Caco-2 (cell line): ENCODE measurements around the gene NFATC2. TPM values are rescaled to one million over a fixed set of nuclear protein-coding genes. Genes with fewer than 3 reads are reported as not detected.
A peak's percentile ranks its signal among the peaks of the same experiment; 100 is the strongest.
"Not testable (repeated sequence)": the region's sequence is repeated elsewhere in the genome, so short reads cannot be mapped to it uniquely, and the experiment has no call there.

Experiments
- BruUV-seq: library from RNA; stranded (reverse); fragments of 400-500 nt; replicated peaks from 2 replicates; lab custom pipeline; 2021; lab: Mats Ljungman, UMichigan
- CTCF ChIA-PET: fragments of 300-600 bp; sonication (Branson Sonifier 250); formaldehyde crosslinking; loops from one replicate; lab custom pipeline; 2022; ENCODE audit warnings: antibody characterized with exemption; lab: Charles Lee
- POLR2A ChIA-PET: fragments of 300-600 bp; sonication (Branson Sonifier 250); formaldehyde crosslinking; loops from one replicate; lab custom pipeline; 2022; ENCODE audit warnings: antibody characterized with exemption; lab: Charles Lee
- DNase-seq, 2 experiments: peaks; one replicate each; pipeline versions ENCODE4 v3.0.0 to v3.0.0-alpha.2; 2020 to 2022
- H3K27me3 ChIP-seq: replicated peaks from 2 replicates; pipeline ENCODE4 v1.6.0; 2011; ENCODE audit warnings: low read length; ENCODE audit not compliant: control insufficient read depth, insufficient read depth
- H3K36me3 ChIP-seq: 2 replicates; pipeline ENCODE4 v1.5.1; 2011; ENCODE audit warnings: low read length; ENCODE audit not compliant: control insufficient read depth, insufficient read depth
- H3K4me1 ChIP-seq: fragments of 250-450 bp; sonication (Bioruptor Pico); 2 replicates; pipeline ENCODE4 v1.5.1; 2020; ENCODE audit warnings: mild to moderate bottlenecking
- H3K4me3 ChIP-seq: 2 replicates; pipeline ENCODE4 v1.5.1; 2011; ENCODE audit warnings: low read depth, mild to moderate bottlenecking, control low read depth, low read length
- H3K9me3 ChIP-seq: fragments of 250-450 bp; sonication (Bioruptor Pico); 2 replicates; pipeline ENCODE4 v1.5.1; 2020; ENCODE audit warnings: mild to moderate bottlenecking, moderate library complexity
- H3K27ac Mint-ChIP-seq: one replicate; pipeline ENCODE4 v1.8.0; 2022; ENCODE audit warnings: mixed read lengths; ENCODE audit not compliant: unreplicated experiment
- H3K27me3 Mint-ChIP-seq: one replicate; pipeline ENCODE4 v1.8.0; 2022; ENCODE audit warnings: mixed read lengths; ENCODE audit not compliant: insufficient read depth, unreplicated experiment
- H3K36me3 Mint-ChIP-seq: one replicate; pipeline ENCODE4 v1.8.0; 2022; ENCODE audit warnings: mild to moderate bottlenecking, mixed read lengths; ENCODE audit not compliant: insufficient read depth, unreplicated experiment
- H3K4me1 Mint-ChIP-seq: one replicate; pipeline ENCODE4 v1.8.0; 2022; ENCODE audit warnings: low read depth, mixed read lengths; ENCODE audit not compliant: unreplicated experiment
- H3K4me3 Mint-ChIP-seq: one replicate; pipeline ENCODE4 v1.8.0; 2022; ENCODE audit warnings: mild to moderate bottlenecking, moderate library complexity, mixed read lengths; ENCODE audit not compliant: unreplicated experiment
- H3K9me3 Mint-ChIP-seq: one replicate; pipeline ENCODE4 v1.8.0; 2022; ENCODE audit warnings: mixed read lengths; ENCODE audit not compliant: unreplicated experiment
- CTCF ChIP-seq, 2 experiments: fragments of 200-600 bp in 1 of 2; IDR thresholded peaks; 1 replicate in 1 of 2; 2 replicates in 1 of 2; pipeline versions ENCODE4 v1.5.1 to v1.8.0; 2011 to 2022; ENCODE audit warnings: antibody characterized with exemption in 1 of 2, control low read depth in 1 of 2, inconsistent platforms in 1 of 2, low read depth in 1 of 2, low read length in 1 of 2, mild to moderate bottlenecking in 1 of 2, moderate library complexity in 1 of 2; ENCODE audit not compliant: insufficient read depth in 1 of 2, severe bottlenecking in 1 of 2, unreplicated experiment in 1 of 2
- intact Hi-C: fragments of 100-400 bp; cut with micrococcal nuclease; formaldehyde crosslinking; loops from one replicate; pipeline ENCODE4 v1.10.0; 2022; ENCODE audit not compliant: unreplicated experiment
- total RNA-seq: library from RNA; stranded (reverse); gene quantifications from 2 replicates; pipeline ENCODE4 v1.2.3, GENCODE V29; 2022

Gene NFATC2
- total RNA-seq, 1 experiment from 2014 or later = 20.8 TPM

- Mint-ChIP-seq H3K4me3 (peak overlapping the region; percentile 76), H3K36me3 (no peaks in the 10 kb centered on the region), H3K27me3 (peaks cover 7% of the 10 kb centered on the region), H3K4me1 (peaks cover 18% of the 10 kb centered on the region), H3K9me3 (no peaks in the 10 kb centered on the region), H3K27ac (peak overlapping the region; percentile 26)
- DNase-seq = peak; percentile 82 to 89
- BruUV-seq = TSS peak; percentile 23
- Histone ChIP-seq H3K4me1 (peaks cover 29% of the 10 kb centered on the region), H3K27me3 (no peaks in the 10 kb centered on the region), H3K36me3 (no peaks in the 10 kb centered on the region), H3K4me3 (peak overlapping the region; percentile 44), H3K9me3 (no peaks in the 10 kb centered on the region)
- CTCF ChIA-PET = interaction anchor here (0.9 to 2.8 kb wide), 5 partner anchors 12 to 404 kb away, joined by 3 to 10 read pairs (median 6); no protein-coding TSS in a partner anchor
- POLR2A ChIA-PET = interaction anchor here (0.6 to 1.1 kb wide), 4 partner anchors 11 to 72 kb away, joined by 3 to 9 read pairs (median 3); no protein-coding TSS in a partner anchor
- TF ChIP-seq CTCF (IDR thresholded peaks at IDR 0.05; ENCODE audit: insufficient read depth in 1 of 2, low read depth in 1 of 2, low read length in 1 of 2, severe bottlenecking in 1 of 2, unreplicated experiment in 1 of 2) = peak in 1 of 2 experiments; percentile 17
- intact Hi-C loops = loop anchor here (1.0 to 5.0 kb wide), 8 partner anchors 12 to 169 kb away; no protein-coding TSS in a partner anchor
Observed at GRCh38 chr20:51541189-51542032, 1.1 kb downstream of the NFATC2 start.

GRCh38 chr20:51540580-51540979 lies 1.9 kb downstream of the NFATC2 start:
- BruUV-seq = no TSS peak
- Mint-ChIP-seq H3K4me1 (peaks cover 22% of the 10 kb centered on the region), H3K27ac (peak overlapping the region; percentile 26), H3K27me3 (peaks cover 6% of the 10 kb centered on the region), H3K9me3 (no peaks in the 10 kb centered on the region), H3K4me3 (peak overlapping the region; percentile 76), H3K36me3 (no peaks in the 10 kb centered on the region)
- no peak for DNase-seq
- TF ChIP-seq CTCF (IDR thresholded peaks at IDR 0.05; ENCODE audit: insufficient read depth in 1 of 2, low read depth in 1 of 2, low read length in 1 of 2, severe bottlenecking in 1 of 2, unreplicated experiment in 1 of 2) = no peak
- H3K4me3 ChIP-seq = no peak overlapping the region; the same call in 1 of the 2 replicates
- ChIA-PET CTCF (interaction anchor here (1.9 to 2.8 kb wide), 2 partner anchors 12 to 155 kb away, joined by 7 to 10 read pairs; no protein-coding TSS in a partner anchor), POLR2A (interaction anchor here (0.6 to 1.1 kb wide), 2 partner anchors 12 to 22 kb away, joined by 3 to 9 read pairs; no protein-coding TSS in a partner anchor)
- intact Hi-C loops = loop anchor here (2.0 to 5.0 kb wide), 6 partner anchors 38 to 168 kb away; no protein-coding TSS in a partner anchor
- H3K9me3 ChIP-seq = no peaks in the 10 kb centered on the region
- peaks cover 37% of the 10 kb centered on the region for H3K4me1 ChIP-seq
- no peaks in the 10 kb centered on the region for H3K36me3 ChIP-seq
- no peaks in the 10 kb centered on the region for H3K27me3 ChIP-seq

GRCh38 chr20:51540074-51540473 lies 2.4 kb downstream of the NFATC2 start:
- H3K36me3 ChIP-seq, H3K27me3 ChIP-seq, H3K27me3 Mint-ChIP-seq, H3K9me3 ChIP-seq, BruUV-seq, CTCF ChIA-PET, H3K36me3 Mint-ChIP-seq, H3K27ac Mint-ChIP-seq, POLR2A ChIA-PET, H3K4me3 Mint-ChIP-seq, H3K9me3 Mint-ChIP-seq, H3K4me3 ChIP-seq, DNase-seq: not testable (repeated sequence)
- peaks cover 27% of the 10 kb centered on the region for H3K4me1 Mint-ChIP-seq
- intact Hi-C loops = loop anchor here (2.0 to 5.0 kb wide), 6 partner anchors 37 to 168 kb away; no protein-coding TSS in a partner anchor
- H3K4me1 ChIP-seq = peaks cover 42% of the 10 kb centered on the region
